ENCODE measurements around the gene NUBPL.

Gene NUBPL

DNA sequence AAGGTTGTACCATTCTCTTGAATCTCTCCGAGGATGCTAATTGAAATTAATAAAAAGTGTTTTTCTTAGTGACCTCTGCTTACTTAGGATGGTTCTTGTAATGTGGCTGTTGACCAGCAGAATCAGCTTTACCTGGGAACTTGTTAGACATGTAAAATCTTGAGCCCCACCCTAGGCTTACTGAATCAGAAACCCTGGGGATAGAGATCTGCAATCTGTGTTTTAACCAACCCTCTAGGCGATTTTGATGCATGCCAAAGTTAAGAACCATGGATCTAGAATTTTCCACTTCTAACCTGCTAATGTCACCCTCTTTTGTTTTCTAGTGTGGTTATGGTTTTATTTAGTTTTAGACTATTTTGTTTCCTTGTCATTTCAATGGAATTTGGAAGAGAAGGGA is 6.5 kb downstream of the NUBPL start:
- DNase-seq (ENCODE audit: low read depth), result no peak
- H3K4me3 ChIP-seq (ENCODE audit: low read depth, low read length), result no peak overlapping the region
- TF ChIP-seq, protein P1, sequence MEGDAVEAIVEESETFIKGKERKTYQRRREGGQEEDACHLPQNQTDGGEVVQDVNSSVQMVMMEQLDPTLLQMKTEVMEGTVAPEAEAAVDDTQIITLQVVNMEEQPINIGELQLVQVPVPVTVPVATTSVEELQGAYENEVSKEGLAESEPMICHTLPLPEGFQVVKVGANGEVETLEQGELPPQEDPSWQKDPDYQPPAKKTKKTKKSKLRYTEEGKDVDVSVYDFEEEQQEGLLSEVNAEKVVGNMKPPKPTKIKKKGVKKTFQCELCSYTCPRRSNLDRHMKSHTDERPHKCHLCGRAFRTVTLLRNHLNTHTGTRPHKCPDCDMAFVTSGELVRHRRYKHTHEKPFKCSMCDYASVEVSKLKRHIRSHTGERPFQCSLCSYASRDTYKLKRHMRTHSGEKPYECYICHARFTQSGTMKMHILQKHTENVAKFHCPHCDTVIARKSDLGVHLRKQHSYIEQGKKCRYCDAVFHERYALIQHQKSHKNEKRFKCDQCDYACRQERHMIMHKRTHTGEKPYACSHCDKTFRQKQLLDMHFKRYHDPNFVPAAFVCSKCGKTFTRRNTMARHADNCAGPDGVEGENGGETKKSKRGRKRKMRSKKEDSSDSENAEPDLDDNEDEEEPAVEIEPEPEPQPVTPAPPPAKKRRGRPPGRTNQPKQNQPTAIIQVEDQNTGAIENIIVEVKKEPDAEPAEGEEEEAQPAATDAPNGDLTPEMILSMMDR (IDR thresholded peaks at IDR 0.05; ENCODE audit: low read depth, low read length), result no peak
- TF ChIP-seq MYC (IDR thresholded peaks at IDR 0.05; ENCODE audit: low read depth, low read length), result no peak
- TF ChIP-seq, protein P2, sequence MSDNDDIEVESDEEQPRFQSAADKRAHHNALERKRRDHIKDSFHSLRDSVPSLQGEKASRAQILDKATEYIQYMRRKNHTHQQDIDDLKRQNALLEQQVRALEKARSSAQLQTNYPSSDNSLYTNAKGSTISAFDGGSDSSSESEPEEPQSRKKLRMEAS (IDR thresholded peaks at IDR 0.05; ENCODE audit: low read depth, low read length), result no peak
- no peak for TF ChIP-seq POLR2A (IDR thresholded peaks at IDR 0.05; ENCODE audit: extremely low read depth, insufficient read length)

DNA sequence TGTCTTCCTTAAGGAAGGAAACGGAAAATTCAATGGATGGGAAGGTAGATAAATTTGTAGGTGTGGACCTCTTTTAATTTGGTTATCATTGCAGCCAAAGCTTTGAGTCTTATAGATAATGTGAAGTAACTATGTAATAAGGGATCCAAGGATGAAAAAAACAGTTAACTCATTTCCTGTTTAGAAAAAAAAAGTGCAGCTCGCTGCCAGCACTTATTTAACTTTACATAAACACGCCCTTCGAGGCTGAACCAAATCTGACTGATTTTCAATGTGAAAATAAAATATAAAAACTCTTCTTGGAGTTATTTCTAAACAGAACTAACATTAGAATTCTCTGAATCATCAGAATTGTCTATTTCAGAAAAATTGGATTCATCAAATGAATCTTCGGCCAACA is 7.0 kb downstream of the NUBPL start:
- TF ChIP-seq, protein P1 (IDR thresholded peaks at IDR 0.05; ENCODE audit: low read depth, low read length), result no peak
- TF ChIP-seq, protein P2 (IDR thresholded peaks at IDR 0.05; ENCODE audit: low read depth, low read length), result no peak
- TF ChIP-seq MYC (IDR thresholded peaks at IDR 0.05; ENCODE audit: low read depth, low read length) (no peak), POLR2A (IDR thresholded peaks at IDR 0.05; ENCODE audit: extremely low read depth, insufficient read length) (no peak)
- DNase-seq (ENCODE audit: low read depth), result no peak

DNA sequence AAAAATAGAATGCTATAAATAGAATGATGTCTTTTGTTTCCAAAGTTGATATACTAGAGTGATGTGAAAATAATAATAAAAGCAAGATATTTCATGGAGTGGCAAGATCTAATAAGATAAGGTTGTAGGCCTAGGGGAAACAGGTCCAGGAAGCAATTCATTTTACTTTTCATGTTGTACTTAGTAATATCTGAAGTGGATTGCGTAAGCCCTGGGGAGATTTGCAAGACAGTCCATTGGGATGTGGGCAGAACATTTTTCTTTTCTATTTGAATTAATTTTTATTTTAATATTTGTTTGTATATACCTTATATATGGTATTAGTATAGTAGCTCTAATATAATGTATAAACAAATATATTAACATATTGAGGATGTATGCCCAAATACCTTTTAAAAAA is 7.5 kb downstream of the NUBPL start:
- no peak overlapping the region for H3K4me3 ChIP-seq (ENCODE audit: low read depth, low read length)
- peak; percentile 46 for DNase-seq (ENCODE audit: low read depth)
- TF ChIP-seq, protein P1 (IDR thresholded peaks at IDR 0.05; ENCODE audit: low read depth, low read length), result no peak
- TF ChIP-seq, protein P2 (IDR thresholded peaks at IDR 0.05; ENCODE audit: low read depth, low read length), result no peak
- TF ChIP-seq POLR2A (IDR thresholded peaks at IDR 0.05; ENCODE audit: extremely low read depth, insufficient read length) (no peak), MYC (IDR thresholded peaks at IDR 0.05; ENCODE audit: low read depth, low read length) (no peak)

More for the DNA sequence above, 7.0 kb downstream of the NUBPL start:
- H3K4me3 ChIP-seq (ENCODE audit: low read depth, low read length), result no peak overlapping the region

DNA sequence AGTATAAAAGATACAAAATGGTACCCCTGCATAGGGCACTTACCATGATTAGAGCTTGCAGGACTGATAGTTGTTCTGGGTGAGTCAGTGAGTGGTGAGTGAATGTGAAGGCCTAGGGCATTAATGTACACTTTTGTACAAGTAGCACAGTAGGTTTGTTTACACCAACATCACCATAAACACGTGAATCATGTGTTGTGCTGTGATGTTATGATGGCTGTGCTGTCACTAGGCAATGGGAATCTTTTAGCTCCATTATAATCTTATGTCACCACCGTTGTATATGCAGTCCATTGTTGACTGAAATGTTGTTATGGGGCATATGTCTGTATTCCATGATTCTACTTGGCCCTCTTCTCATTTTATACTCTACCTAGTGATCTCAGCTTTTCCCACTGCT is 11.8 kb downstream of the NUBPL start:
- TF ChIP-seq, protein P1 (IDR thresholded peaks at IDR 0.05; ENCODE audit: low read depth, low read length), result no peak
- TF ChIP-seq MYC (IDR thresholded peaks at IDR 0.05; ENCODE audit: low read depth, low read length), result no peak
- TF ChIP-seq POLR2A (IDR thresholded peaks at IDR 0.05; ENCODE audit: extremely low read depth, insufficient read length), result no peak
- TF ChIP-seq, protein P2 (IDR thresholded peaks at IDR 0.05; ENCODE audit: low read depth, low read length), result no peak
- no peak for DNase-seq (ENCODE audit: low read depth)
- no peak overlapping the region for H3K4me3 ChIP-seq (ENCODE audit: low read depth, low read length)

DNA sequence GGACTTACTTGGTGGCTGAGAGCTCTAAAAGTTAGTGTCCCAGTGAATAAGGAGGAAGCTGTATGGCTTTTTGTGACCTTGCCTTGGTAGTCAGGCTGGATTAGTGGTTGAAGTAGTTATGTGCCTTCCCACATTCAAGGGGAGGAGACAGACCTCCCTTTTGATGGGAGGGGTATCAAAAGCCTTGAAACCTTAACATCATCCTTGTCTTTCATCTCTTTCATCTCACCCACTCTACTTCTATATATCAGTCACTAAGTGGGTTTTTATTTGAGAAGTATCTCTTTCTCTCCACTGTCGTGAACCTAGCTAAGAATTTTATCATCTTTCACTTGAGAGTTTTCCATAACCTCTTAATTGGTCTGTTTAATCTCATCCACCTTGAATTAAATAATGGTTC is 15.7 kb downstream of the NUBPL start:
- no peak overlapping the region for H3K4me3 ChIP-seq (ENCODE audit: low read depth, low read length)
- no peak for DNase-seq (ENCODE audit: low read depth)
- TF ChIP-seq, protein P2 (IDR thresholded peaks at IDR 0.05; ENCODE audit: low read depth, low read length), result no peak
- TF ChIP-seq MYC (IDR thresholded peaks at IDR 0.05; ENCODE audit: low read depth, low read length), result no peak

DNA sequence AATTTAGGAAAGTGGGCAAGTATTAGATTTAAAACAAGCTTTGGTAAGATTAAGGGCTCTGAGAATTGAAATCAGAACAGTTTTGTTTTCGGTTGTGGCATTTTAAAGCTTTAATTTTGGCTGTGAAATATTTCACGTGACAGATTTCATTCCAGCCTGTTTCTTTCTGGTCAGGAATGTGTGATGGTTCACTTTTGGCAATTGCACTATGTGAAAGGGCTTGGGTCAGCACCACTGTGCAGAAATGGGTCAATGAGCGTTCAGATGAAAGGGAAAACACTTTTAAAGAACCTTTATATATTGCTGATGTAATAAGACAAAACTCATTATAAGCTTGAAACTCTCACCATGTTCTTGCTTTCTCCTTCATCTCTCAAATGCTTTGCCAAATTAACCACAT is 17.1 kb downstream of the NUBPL start:
- DNase-seq (ENCODE audit: low read depth), result no peak

More for the DNA sequence above, 17.1 kb downstream of the NUBPL start:
- TF ChIP-seq, protein P1 (IDR thresholded peaks at IDR 0.05; ENCODE audit: low read depth, low read length), result no peak
- TF ChIP-seq MYC (IDR thresholded peaks at IDR 0.05; ENCODE audit: low read depth, low read length), result no peak
- TF ChIP-seq, protein P2 (IDR thresholded peaks at IDR 0.05; ENCODE audit: low read depth, low read length), result no peak
- TF ChIP-seq POLR2A (IDR thresholded peaks at IDR 0.05; ENCODE audit: extremely low read depth, insufficient read length), result no peak
- no peak overlapping the region for H3K4me3 ChIP-seq (ENCODE audit: low read depth, low read length)
